H4 (cell line): ENCODE data around the gene CERS1. TPM values are rescaled to one million over a fixed set of nuclear protein-coding genes. Genes with fewer than 3 reads are reported as not detected.

Experiments
- DNase-seq: peaks from one replicate; pipeline ENCODE4 v3.0.0-alpha.2; 2015; ENCODE audit warnings: low spot score
- total RNA-seq: library from RNA; depleted of rRNA; stranded (reverse); fragments of >200 nt; shearing (Covaris generic); gene quantifications from 2 replicates; pipeline ENCODE4 v1.2.3, GENCODE V29; 2014; rRNA removed

CERS1 gene, protein sequence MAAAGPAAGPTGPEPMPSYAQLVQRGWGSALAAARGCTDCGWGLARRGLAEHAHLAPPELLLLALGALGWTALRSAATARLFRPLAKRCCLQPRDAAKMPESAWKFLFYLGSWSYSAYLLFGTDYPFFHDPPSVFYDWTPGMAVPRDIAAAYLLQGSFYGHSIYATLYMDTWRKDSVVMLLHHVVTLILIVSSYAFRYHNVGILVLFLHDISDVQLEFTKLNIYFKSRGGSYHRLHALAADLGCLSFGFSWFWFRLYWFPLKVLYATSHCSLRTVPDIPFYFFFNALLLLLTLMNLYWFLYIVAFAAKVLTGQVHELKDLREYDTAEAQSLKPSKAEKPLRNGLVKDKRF
- 1.0 TPM in 1 of 2 replicates, not detected in the other for total RNA-seq

GRCh38 chr19:18895824-18896341 is at the start of gene CERS1:
CERS1 (minus strand) TSS chr19:18896158; CDS start chr19:18896072, 86 bp downstream.
- DNase-seq, result no peak

GRCh38 chr19:18945297-18945696 is 49.3 kb upstream of the CERS1 start:
- DNase-seq, result no peak

DNA sequence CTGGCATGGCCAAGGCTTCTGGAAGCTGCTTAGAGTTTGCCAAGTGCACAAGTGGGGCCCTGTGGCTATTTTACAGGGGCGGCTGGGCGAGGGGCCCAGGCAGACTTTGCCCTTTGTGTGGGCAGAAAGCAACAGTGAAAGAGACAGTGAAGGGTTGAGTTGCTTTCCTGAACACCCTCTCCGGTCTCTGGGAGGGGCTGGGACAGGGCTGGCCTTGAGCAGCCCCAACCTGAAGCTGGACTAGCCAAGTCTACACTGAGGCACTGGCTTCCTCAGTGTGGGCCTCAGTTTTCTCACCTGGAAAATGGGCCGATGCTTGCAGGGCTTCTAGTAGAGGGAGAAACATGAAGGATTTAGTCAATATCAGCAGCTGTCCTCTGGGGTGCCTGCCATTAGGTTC is 47.5 kb upstream of the CERS1 start:
- DNase-seq, result no peak

GRCh38 chr19:18942692-18943091 is 46.7 kb upstream of the CERS1 start:
- DNase-seq, result no peak

DNA sequence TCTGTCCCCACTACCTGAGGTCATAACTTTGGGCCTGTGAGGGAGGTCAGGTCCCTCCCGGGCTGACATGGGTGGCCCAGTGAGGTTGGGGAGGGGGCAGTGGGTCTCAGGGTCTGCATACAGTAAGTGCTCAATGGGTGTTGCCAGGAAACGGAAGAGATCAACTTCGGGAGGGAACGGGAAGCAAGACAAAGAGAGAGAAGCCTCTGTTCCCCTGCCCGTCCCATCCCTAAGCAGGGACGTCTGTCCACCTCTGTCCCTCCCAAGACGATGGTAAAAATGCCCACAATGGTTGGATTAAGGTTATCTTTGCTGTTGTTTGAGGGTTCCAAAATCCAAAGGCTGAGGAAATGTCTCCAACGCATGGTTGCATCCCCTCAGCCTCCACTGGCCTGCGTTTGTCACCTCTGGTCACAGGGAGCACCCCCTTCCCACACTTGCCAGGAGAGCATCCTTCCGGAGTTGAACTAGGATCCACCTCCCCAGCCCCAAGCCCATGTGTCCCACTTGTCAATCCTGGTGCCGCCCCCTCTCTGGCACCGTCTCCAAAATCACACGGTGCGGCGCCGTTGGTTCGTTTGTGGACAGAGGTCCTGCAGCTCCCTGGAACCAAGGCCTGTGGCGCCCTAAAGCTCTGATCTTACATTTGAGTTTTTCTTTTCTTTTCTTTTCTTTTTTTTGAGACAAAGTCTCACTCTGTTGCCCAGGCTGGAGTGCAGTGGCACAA is 45.8 kb upstream of the CERS1 start:
- DNase-seq, result no peak

GRCh38 chr19:18940769-18941627 is 45.0 kb upstream of the CERS1 start, which contains the start of gene HOMER3:
HOMER3 (minus strand) TSS chr19:18941217; CDS start chr19:18938982, 2,235 bp downstream.
- DNase-seq, result no peak

DNA sequence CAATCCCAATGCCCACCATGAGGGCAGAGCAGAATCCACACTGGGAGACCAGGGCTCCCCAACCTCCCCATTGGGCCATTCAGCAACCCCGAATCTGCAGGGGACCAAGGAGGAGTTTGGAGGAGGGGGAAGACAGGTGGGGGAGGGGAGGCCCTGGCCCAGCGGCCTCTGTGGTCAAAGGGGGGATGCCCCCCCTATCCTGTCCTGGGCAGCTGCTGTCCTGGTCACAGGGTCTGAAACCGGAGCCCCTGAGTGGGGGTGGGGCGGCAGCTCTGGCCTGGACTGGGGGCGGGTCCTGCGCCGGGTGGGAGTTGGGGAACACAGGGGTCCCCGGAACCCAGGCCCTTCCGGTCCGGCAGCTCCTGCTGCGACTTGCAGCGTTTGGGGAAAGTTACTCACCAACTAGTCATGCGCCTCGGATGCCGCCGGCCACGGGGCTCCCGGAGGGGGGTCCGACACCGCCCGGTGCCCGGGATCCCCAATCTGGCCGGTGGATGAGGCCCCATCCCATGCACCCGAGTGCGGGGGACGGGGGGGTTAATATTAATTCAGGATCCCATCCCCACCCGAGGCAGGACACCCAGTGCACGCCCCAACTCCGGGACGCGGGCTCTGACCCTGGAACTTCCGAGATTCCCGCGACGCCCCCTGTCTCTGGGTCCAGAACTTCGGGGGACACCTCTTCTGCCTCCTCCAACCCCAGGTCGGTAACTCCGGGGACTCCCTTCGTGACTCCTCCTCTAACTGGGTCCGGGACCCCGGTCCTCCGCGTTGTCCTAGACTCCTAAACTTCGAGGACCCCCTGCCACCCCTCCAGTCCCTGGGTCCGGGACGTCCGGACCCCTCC is 44.2 kb upstream of the CERS1 start:
- no peak for DNase-seq

DNA sequence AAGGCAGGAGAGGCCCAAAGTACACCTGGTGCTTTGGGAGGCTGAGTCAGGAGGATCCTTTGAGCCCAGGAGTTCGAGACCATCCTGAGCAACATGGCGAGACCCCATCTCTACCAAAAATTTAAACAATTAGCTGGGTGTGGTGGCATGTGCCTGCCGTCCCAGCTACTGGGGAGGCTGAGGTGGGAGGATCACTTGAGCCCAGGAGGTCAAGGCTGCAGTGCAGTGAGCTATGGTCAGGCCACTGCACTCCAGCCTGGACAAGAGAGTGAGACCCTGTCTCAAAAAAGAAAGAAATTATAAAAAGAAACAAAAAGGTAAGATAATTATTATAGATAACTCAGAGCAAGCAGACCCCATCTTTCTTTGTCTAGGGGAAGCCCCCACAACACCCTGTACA is 43.2 kb upstream of the CERS1 start:
- no peak for DNase-seq

DNA sequence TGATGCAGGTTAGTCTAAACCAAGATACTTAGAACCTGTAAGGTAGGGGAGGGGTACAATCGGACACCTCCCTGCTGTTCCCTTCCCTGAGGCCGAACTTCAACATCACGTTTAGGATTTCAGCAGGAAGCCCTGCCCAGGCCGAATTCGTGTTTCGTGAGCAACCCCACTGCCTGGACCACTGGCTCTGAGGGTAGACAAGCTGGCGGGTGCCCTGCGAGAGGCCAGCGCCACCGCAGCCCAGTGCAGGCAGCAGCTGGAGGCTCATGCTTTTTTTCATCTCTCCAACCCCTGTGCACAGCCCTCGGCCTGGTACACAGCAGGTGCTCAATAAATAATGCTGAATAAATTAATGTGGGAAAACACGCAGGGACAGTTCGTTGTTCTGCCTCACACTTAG is 37.3 kb upstream of the CERS1 start:
- no peak for DNase-seq

GRCh38 chr19:18932216-18932841 is 36.4 kb upstream of the CERS1 start:
- DNase-seq, result no peak

DNA sequence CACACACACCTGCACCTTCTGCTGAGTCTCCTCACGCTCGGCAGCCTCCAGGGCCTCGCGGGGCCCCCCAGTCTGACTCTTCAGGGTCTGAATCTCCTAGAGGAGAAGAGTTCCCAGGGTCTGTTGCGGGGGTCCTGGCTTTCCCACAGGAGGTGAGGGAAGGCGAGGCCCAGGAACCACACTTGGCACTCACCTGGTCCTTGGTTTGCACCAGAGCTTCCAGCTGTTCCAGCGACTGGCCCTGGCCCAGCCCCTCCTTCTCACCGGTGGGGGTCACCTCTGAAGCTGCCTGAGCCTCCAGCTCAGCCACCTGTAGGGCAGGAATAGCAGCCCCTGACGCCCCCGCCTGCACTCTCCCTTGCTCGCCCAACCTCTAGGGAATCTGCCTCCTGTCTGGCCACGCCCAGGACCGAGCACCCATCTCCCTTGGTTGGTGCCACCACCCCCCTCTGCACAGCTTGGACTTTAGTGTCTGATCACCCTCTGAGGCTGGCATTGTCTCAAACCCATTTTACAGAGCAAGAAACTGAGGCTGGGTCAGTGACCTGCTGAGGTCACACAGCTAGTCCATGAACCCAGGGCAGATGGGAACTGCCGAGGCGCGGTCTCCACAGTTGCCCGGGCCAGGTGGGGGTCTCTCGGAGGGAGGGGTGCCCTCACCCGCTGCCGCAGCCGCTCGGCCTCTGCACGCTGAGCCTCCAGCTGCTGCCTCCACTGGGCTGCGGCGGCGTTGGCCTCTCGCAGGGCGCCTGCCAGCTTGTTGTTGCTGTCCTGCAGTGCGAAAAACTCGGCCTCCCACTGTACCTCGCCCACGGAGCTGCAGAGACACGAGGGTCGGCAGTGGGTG is 35.6 kb upstream of the CERS1 start:
- DNase-seq, result no peak

DNA sequence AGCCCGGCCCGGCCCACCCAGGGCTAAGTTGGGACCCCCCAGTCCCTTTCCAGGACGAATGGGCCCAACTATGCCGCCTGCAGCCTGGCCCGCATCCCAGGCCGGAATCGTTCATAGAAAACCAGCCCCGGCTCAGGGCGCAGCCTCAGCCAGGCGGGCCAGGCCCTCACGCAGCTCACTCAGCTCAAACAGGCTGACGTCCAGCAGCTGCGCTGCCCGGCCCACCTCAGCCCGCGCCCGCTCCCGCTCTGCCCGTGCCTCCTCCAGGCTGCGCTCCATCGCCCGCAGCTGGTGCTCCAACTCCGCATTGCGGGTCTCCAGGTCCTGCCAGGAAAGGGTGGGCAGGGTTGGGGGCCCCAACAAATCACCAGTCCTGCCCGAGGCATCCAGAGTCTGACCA is 33.4 kb upstream of the CERS1 start:
- no peak for DNase-seq

DNA sequence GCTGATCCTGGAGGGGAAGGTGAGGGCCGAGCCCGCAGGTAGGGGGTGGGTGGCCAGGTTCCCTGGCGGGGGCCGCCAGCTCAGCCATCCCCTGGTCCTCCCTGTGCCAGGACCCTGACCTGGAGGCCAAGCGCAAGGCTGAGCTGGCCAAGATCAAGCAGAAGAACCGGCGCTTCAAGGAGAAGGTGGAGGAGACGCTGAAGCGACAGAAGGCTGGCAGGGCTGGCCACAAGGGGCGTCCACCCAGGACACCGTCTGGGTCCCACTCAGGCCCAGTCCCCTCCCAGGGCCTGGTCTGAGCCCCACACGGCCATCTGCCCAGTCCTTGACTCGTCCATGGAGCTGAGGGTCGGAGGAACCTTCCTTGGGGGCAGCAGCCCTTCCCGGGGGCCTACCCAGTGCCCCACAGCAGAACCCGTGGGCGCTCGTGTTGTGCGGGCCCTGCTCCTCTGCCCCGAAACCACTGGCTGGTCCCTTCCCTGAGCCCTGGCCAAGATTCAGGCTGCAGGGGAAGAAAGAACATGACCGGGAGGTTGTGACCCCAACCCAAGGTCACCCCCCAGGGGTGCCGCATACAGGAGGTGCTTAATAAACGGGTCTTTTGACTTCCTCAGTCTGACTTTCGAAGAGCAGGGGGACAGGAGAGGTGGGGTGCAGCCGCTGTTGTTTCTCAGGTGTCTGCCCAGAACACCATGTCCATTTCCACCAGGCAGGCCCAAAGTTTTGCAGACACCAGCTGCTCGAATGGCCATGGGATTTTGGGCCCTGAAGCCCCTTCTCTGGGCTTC is 32.3 kb upstream of the CERS1 start:
- DNase-seq, result no peak

DNA sequence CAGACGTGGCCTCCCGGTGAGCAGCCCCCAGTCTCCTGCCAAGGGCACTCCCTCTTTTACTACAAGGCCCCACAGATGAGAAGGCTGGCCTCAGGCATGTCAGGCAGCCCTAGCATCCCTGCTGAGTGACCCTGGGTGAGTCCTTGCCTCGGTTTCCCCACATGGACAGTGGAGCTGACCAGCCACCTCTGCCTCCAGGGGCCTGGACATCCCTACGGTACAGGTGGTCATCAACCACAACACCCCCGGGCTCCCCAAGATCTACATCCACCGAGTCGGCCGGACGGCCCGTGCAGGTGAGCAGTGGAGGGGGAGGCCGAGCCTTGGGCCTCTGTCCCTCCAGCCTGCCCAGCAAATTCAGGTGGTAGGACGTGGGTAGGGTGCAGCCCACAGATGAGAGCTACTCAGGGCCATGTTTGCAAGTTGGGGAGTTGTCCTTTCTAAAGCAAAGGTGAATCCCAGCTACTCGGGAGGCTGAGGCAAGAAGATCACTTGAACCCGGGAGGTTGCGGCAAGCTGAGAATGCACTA is 28.8 kb upstream of the CERS1 start:
- no peak for DNase-seq

GRCh38 chr19:18922228-18922985 is 26.4 kb upstream of the CERS1 start:
- no peak for DNase-seq

GRCh38 chr19:18921593-18921992 is 25.6 kb upstream of the CERS1 start:
- DNase-seq, result no peak

GRCh38 chr19:18920400-18920799 is 24.4 kb upstream of the CERS1 start:
- no peak for DNase-seq

DNA sequence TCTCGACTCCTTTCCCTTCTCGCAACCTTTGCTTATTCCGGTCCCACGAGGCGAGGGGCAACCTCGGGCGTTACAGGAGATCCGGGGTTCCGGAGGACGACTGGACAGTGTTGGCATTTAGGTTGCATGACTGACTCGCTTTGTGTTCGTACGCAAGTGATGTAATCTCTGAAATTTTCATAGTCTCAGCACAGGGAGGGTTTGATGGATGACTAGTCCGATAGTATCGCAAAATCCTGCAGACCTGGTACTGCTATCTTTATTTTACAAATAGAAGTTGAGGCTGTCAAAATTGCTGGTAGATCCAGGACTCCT is 23.9 kb upstream of the CERS1 start:
- DNase-seq, result no peak
